CD4-positive, alpha-beta T cell treated with Interleukin-4 for 4 hours (primary cell): ENCODE data around the gene ATXN2L.
"Not testable (repeated sequence)": the region's sequence is repeated elsewhere in the genome, so short reads cannot be mapped to it uniquely, and the experiment has no call there.

ENCODE experiments used
- DNase-seq: peaks from one replicate; pipeline ENCODE4 v3.0.0-alpha.2; 2020

ATXN2L gene

GRCh38 chr16:28873543-28874201 is 50.9 kb downstream of the ATXN2L start:
- DNase-seq, result peak; percentile 47

DNA sequence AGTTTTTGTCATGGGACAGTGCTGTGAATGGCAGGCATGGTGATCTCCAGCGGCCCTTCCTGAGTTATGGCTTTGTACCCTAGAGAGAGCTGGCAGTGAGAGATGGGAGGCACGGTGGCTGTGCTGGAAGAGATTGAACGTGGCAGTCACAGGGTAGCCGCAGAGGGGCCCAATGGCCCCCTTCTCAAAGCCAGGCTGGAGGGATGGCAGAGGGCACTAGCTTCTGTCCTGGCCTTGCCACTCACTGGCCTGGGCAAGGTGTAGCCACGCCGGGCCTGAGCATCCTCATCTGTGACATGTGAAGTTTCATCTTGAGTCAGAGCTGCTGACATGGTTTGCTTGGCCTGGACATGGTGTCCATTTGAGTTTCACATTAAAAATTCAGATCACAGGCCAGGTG is 51.6 kb downstream of the ATXN2L start:
- DNase-seq, result no peak

DNA sequence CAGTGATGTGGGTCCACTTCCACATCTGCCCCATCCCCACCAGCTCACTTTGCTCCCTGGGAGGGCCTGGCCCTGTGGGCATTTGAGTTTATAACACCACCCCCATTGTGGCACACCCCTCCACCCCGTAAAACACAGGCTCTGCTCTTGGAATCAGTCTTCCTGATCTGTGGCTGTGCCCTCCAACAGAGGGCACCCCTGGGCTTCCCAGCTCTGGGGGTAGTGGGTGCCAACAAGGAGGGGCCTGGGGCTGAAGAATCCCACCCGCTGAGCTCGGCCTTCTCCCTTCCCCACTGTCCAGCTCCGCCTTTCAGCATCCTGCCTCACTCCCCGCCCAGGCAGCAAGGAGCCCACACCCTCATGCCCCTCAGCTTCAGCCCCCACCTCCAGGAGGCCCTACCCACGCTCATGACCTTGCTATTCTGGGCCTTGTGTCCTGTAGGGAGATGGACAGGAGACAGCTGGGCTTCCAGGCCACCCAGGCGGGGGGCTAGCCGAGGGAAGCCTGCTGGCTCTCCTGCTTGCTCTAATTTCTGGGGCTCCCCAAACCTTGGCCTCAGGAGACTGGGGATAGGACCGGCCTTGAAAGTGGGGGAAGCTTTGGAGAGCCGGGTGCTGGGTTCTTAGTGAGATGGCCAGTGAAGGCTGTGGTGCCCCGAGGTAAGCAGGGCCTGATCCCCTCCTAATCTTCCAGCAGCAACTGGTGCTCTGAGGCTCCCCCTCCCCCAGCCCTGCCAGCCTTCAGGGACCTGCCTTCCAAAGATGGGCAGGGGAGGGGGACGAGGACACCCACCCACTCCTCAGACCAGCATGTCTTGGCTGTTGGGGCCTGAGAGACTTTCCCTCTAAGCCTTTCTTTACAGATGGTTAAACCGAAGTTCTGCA is 52.6 kb downstream of the ATXN2L start:
- DNase-seq, result no peak

GRCh38 chr16:28876019-28876659 is 53.3 kb downstream of the ATXN2L start:
- no peak for DNase-seq

- no peak for DNase-seq
Observed at GRCh38 chr16:28876973-28877654, 54.3 kb downstream of the ATXN2L start.

DNA sequence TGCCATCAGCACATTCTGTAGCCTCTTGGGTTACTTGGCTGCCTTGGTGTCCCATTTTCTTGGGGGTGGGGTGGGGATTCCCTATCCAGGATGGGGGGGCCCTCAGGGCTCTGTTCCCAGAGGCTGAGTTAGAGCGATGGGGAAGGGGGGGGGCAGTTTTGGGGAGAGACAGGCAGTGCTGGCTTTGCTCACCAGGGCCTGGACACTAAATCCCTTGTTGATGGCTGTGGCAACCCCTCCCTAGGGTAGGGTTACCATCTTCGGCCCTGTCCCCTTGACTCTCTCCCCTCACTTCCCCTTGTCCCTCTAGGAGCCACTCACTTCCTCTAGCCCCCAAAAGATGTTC is 54.8 kb downstream of the ATXN2L start:
- DNase-seq, result no peak

GRCh38 chr16:28878083-28878926 is 55.5 kb downstream of the ATXN2L start, which contains the start of gene ATP2A1:
Gene ATP2A1 (plus strand): TSS chr16:28878488. CDS start chr16:28878672, 184 bp downstream.
- DNase-seq, result no peak

GRCh38 chr16:28879261-28879840 is 56.6 kb downstream of the ATXN2L start:
- no peak for DNase-seq

GRCh38 chr16:28879841-28880588 is 57.2 kb downstream of the ATXN2L start:
- peak; percentile 85 for DNase-seq

- no peak for DNase-seq
Observed at GRCh38 chr16:28880589-28880915, 57.8 kb downstream of the ATXN2L start.

- no peak for DNase-seq
Observed at GRCh38 chr16:28880955-28881354, 58.2 kb downstream of the ATXN2L start.

- DNase-seq, result not testable (repeated sequence)
Observed at GRCh38 chr16:28881565-28881964, 58.8 kb downstream of the ATXN2L start.

- DNase-seq, result no peak
Observed at GRCh38 chr16:28882551-28883160, 59.9 kb downstream of the ATXN2L start.

DNA sequence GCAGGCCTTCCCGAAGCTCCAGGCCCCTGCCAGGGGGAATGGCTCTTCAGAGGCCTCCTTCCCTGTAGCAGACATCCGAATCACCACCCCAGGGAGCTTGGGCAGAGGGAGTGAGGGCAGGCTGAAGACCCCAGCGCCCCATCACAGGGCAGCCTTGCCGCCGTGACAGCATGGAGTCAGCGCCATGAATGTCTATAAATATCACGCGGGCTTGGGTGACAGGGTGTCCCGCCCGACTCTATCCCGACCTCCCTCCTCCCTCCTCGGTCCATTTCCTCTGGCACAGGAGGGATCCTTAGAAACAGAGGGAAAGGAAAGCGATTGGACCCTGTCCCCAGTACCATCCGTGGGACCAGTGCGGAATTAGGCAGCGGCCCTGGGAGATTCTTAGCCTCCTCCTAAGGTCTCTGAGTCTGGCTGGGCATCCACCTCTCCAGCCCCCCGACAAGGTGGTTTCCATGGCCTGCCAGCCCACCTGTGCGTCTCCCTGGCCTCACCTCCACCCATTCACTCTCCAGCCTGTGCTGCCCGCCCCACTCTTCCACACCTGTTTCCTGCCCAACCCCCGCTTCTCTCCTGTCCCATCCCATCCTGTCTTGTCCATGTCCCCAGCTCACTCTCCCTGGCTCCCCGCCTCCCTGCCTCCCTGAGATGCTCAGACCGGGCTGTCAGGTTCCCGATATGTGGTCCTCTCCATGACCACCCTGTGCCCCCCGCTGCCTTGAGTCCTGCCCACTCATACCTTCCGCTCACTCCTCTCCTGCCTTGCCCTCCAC is 60.6 kb downstream of the ATXN2L start:
- no peak for DNase-seq

DNA sequence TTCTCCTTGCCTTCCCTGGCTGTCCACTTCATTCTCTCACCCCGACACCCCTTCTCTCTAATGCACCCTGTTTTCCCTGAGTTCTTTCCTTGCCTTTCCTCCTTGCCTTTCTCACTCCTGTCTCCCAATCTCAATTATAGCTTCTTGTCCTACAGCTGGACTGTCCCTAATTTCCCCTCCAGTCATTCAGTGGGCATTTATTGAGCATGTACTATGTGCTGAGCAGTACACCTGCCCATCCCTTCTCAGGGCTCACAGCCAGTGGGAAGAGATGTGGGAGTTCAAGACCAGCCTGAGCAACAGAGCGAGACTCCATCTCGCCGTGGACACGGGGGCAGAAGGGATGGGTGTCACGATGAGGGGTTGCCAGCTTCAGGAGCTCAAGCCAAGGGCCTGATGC is 61.2 kb downstream of the ATXN2L start:
- DNase-seq, result no peak
